Right atrium auricular region (tissue), 2 donors: Measurements from ENCODE around the gene SH3BGRL3. TPM values are rescaled to one million over a fixed set of nuclear protein-coding genes. Genes with fewer than 3 reads are reported as not detected.
A peak's percentile ranks its signal among the peaks of the same experiment; 100 is the strongest.

Experiments used
- DNase-seq: peaks from one replicate; pipeline ENCODE4 v3.0.0-alpha.2; 2019; ENCODE audit warnings: low spot score
- H3K27ac ChIP-seq, 2 donors: fragments of 200-600 bp; sonication (generic); 1 replicate in 1 of 2; 2 replicates in 1 of 2; pipeline ENCODE4 v1.5.1; 2016 to 2019
- H3K27me3 ChIP-seq, 2 donors: fragments of 200-600 bp; sonication (generic); one replicate each; pipeline versions ENCODE4 v1.5.1 to v1.6.0; 2017 to 2019
- H3K36me3 ChIP-seq: fragments of 200-600 bp; sonication (generic); one replicate; pipeline ENCODE4 v1.5.1; 2016
- H3K4me1 ChIP-seq, 2 donors: fragments of 200-600 bp; sonication (generic); one replicate each; pipeline versions ENCODE4 v1.5.1 to v1.6.0; 2017 to 2019
- H3K4me3 ChIP-seq, 2 donors: fragments of 200-600 bp; sonication (generic); 1 replicate in 1 of 2; 2 replicates in 1 of 2; pipeline ENCODE4 v1.5.1; 2017 to 2019; ENCODE audit warnings: mild to moderate bottlenecking in 1 of 2, moderate library complexity in 1 of 2
- H3K9me3 ChIP-seq, 2 donors: fragments of 200-600 bp; sonication (generic); one replicate each; pipeline ENCODE4 v1.5.1; 2019
- total RNA-seq, 2 donors: library from RNA; depleted of rRNA; stranded (reverse); fragments of >200 nt; gene quantifications; one replicate each; pipeline ENCODE4 v1.1.0, GENCODE V29; 2016
- TF ChIP-seq, protein P1 (sequence below), 2 donors: fragments of 200-600 bp; sonication (generic); IDR thresholded peaks; one replicate each; pipeline ENCODE4 v1.5.1; 2019; ENCODE audit warnings: antibody characterized with exemption in 2 of 2

Gene SH3BGRL3
- total RNA-seq, 2 donors from 2014 or later: 24.8 to 66.0 TPM

DNA sequence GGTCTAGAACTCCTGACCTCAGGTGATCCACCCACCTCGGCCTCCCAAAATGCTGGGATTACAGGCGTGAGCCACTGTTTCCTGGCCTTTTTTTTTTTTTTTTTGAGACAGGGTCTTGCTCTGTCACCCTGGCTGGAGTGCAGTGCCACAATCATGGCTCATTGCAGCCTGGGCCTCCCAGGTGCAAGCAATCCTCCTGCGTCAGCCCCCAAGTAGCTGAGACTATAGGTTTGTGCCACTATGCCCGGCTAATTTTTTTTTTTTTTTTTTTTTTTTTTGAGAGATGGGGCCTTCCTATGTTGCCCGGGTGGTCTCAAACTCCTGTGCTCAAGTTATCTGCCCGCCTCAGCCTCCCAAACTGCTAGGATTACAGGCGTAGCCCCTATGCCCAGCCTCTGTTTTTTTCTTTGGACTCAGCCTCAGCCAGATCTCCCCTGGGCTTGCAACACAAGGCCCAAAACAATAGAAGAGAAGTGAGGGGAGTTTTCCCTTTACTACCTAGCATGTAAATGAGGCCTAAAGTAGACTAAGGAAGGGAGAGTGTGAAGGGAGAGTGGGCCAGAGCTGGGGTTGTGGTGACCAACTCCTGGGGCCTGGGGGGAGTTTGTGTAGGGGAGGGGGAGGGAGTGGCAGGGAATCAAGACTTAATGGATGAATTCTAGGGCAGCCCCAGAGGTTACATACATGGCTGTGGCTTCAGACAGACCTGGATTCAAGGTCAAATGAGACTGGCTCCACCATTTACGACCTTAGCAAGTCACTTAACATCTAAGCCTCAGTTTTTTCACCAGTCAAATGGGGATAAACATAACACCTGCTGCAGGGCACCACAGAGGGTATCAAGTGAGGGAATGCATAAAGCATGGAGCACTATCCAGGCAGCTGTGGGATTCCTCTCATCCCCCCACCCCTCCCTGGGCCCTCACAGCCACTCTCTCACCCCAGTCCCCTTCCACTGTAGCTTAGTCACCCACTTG, 36.3 kb downstream of the SH3BGRL3 start:
- Histone ChIP-seq H3K27me3 (no peaks in the 10 kb centered on the region), H3K9me3 (no peaks in the 10 kb centered on the region), H3K36me3 (no peaks in the 10 kb centered on the region), H3K4me1 (peaks cover 0 to 2% of the 10 kb centered on the region in 2 donors), H3K27ac (no peak overlapping the region), H3K4me3 (no peak overlapping the region)
- TF ChIP-seq, protein P1, sequence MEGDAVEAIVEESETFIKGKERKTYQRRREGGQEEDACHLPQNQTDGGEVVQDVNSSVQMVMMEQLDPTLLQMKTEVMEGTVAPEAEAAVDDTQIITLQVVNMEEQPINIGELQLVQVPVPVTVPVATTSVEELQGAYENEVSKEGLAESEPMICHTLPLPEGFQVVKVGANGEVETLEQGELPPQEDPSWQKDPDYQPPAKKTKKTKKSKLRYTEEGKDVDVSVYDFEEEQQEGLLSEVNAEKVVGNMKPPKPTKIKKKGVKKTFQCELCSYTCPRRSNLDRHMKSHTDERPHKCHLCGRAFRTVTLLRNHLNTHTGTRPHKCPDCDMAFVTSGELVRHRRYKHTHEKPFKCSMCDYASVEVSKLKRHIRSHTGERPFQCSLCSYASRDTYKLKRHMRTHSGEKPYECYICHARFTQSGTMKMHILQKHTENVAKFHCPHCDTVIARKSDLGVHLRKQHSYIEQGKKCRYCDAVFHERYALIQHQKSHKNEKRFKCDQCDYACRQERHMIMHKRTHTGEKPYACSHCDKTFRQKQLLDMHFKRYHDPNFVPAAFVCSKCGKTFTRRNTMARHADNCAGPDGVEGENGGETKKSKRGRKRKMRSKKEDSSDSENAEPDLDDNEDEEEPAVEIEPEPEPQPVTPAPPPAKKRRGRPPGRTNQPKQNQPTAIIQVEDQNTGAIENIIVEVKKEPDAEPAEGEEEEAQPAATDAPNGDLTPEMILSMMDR (IDR thresholded peaks at IDR 0.05): no peak
- DNase-seq: no peak

GRCh38 chr1:26317146-26317545, 37.3 kb downstream of the SH3BGRL3 start:
- TF ChIP-seq, protein P1 (IDR thresholded peaks at IDR 0.05): no peak
- H3K36me3 ChIP-seq: no peaks in the 10 kb centered on the region
- H3K4me3 ChIP-seq: no peak overlapping the region
- peaks cover 0 to 5% of the 10 kb centered on the region in 2 donors for H3K4me1 ChIP-seq
- H3K27me3 ChIP-seq: no peaks in the 10 kb centered on the region
- H3K27ac ChIP-seq: no peak overlapping the region
- no peaks in the 10 kb centered on the region for H3K9me3 ChIP-seq
- no peak for DNase-seq

GRCh38 chr1:26317612-26318337, 37.9 kb downstream of the SH3BGRL3 start, which contains the start of gene CD52:
CD52 (plus strand) TSS chr1:26317958; CDS start chr1:26318018, 60 bp downstream.
- peaks cover 0 to 5% of the 10 kb centered on the region in 2 donors for H3K4me1 ChIP-seq
- DNase-seq: no peak
- H3K36me3 ChIP-seq: no peaks in the 10 kb centered on the region
- H3K9me3 ChIP-seq: no peaks in the 10 kb centered on the region
- peak within 1 kb of the TSS in 1 of 2 donors; percentile 35 for H3K27ac ChIP-seq
- TF ChIP-seq, protein P1 (IDR thresholded peaks at IDR 0.05): no peak
- H3K4me3 ChIP-seq: no peak within 1 kb of the TSS
- no peaks in the 10 kb centered on the region for H3K27me3 ChIP-seq

- H3K36me3 ChIP-seq: no peaks in the 10 kb centered on the region
- TF ChIP-seq, protein P1 (IDR thresholded peaks at IDR 0.05): no peak
- H3K4me3 ChIP-seq: no peak overlapping the region
- peaks cover 0 to 5% of the 10 kb centered on the region in 2 donors for H3K4me1 ChIP-seq
- no peaks in the 10 kb centered on the region for H3K9me3 ChIP-seq
- peak; percentile 66 for DNase-seq
- H3K27ac ChIP-seq: peak overlapping the region in 1 of 2 donors; percentile 35
- H3K27me3 ChIP-seq: no peaks in the 10 kb centered on the region
Observed at GRCh38 chr1:26318338-26319064, 38.6 kb downstream of the SH3BGRL3 start.

DNA sequence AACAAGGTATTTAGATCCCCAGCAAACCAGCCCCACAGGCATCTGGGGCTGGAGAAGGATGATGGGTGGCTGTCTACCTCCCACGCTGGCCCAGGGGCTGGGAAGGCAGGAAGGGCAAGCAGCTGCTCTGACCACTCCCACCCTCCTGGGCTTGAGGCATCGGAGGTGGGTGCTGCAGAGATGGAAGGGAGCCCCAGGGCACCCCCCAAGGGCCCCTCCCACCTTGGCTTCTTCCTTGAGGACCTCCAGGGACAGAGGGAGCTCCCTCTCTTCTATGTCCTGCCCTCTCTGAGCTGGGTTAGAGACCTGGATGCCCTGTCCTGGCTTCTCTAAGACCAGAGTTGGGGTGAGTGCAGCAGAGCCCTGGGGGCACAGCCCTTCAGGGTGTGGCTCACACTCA, 41.0 kb downstream of the SH3BGRL3 start:
- Histone ChIP-seq H3K27ac (no peak overlapping the region), H3K4me3 (no peak overlapping the region)

More for the DNA sequence above, 41.0 kb downstream of the SH3BGRL3 start:
- TF ChIP-seq, protein P1 (IDR thresholded peaks at IDR 0.05): no peak
- Histone ChIP-seq H3K4me1 (peaks cover 0 to 5% of the 10 kb centered on the region in 2 donors), H3K36me3 (no peaks in the 10 kb centered on the region), H3K9me3 (no peaks in the 10 kb centered on the region), H3K27me3 (no peaks in the 10 kb centered on the region)
- no peak for DNase-seq
